Astrocyte (in vitro differentiated cells and primary cell): Measurements from ENCODE around the gene ROR2. TPM values are rescaled to one million over a fixed set of nuclear protein-coding genes. Genes with fewer than 3 reads are reported as not detected.
"Not testable (repeated sequence)": the region's sequence is repeated elsewhere in the genome, so short reads cannot be mapped to it uniquely, and the experiment has no call there.

ENCODE experiments used
- DNase-seq: peaks from one replicate; pipeline ENCODE4 v3.0.0-alpha.2; 2010; ENCODE audit warnings: low read depth
- FAIRE-seq: peaks from 2 replicates; lab custom pipeline; 2011; peaks lifted over from hg19 to GRCh38; lab: Jason Lieb, UNC
- H2AFZ ChIP-seq: 2 replicates; pipeline ENCODE4 v1.6.0; 2012; ENCODE audit warnings: low read depth, low read length, inconsistent platforms
- H3K27ac ChIP-seq: 2 replicates; pipeline ENCODE4 v1.5.1; 2011; ENCODE audit warnings: low read depth, low read length, inconsistent platforms
- H3K27me3 ChIP-seq: 2 replicates; pipeline ENCODE4 v1.6.0; 2011; ENCODE audit warnings: low read length, inconsistent platforms; ENCODE audit not compliant: insufficient read depth
- H3K36me3 ChIP-seq: 2 replicates; pipeline ENCODE4 v1.5.1; 2011; ENCODE audit warnings: low read length, inconsistent platforms; ENCODE audit not compliant: insufficient read depth
- H3K4me1 ChIP-seq: 2 replicates; pipeline ENCODE4 v1.5.1; 2011; ENCODE audit warnings: low read length, inconsistent platforms; ENCODE audit not compliant: insufficient read depth
- H3K4me2 ChIP-seq: 2 replicates; pipeline ENCODE4 v1.6.0; 2012; ENCODE audit warnings: low read length, inconsistent platforms
- H3K4me3 ChIP-seq: 2 replicates; pipeline ENCODE4 v1.5.1; 2011; ENCODE audit warnings: low read depth, mild to moderate bottlenecking, low read length, inconsistent platforms; ENCODE audit not compliant: insufficient read depth
- H3K79me2 ChIP-seq: 2 replicates; pipeline ENCODE4 v1.6.0; 2012; ENCODE audit warnings: mild to moderate bottlenecking, low read length, inconsistent platforms; ENCODE audit not compliant: insufficient read depth
- H3K9ac ChIP-seq: 2 replicates; pipeline ENCODE4 v1.6.0; 2012; ENCODE audit warnings: mild to moderate bottlenecking, low read length, inconsistent platforms
- H3K9me3 ChIP-seq: 2 replicates; pipeline ENCODE4 v1.5.1; 2012; ENCODE audit warnings: low read depth, mild to moderate bottlenecking, low read length, inconsistent platforms; ENCODE audit not compliant: insufficient read depth
- H4K20me1 ChIP-seq: 2 replicates; pipeline ENCODE4 v1.6.0; 2012; ENCODE audit warnings: low read length, inconsistent platforms; ENCODE audit not compliant: insufficient read depth
- H3K27ac Mint-ChIP-seq: one replicate; pipeline ENCODE4 v1.8.0; 2021; ENCODE audit warnings: mild to moderate bottlenecking, mixed read lengths; ENCODE audit not compliant: unreplicated experiment
- H3K27me3 Mint-ChIP-seq: one replicate; pipeline ENCODE4 v1.8.0; 2021; ENCODE audit warnings: low read depth, mixed read lengths; ENCODE audit not compliant: unreplicated experiment
- H3K36me3 Mint-ChIP-seq: one replicate; pipeline ENCODE4 v1.8.0; 2021; ENCODE audit warnings: low read depth, mixed read lengths; ENCODE audit not compliant: unreplicated experiment
- H3K4me1 Mint-ChIP-seq: one replicate; pipeline ENCODE4 v1.8.0; 2021; ENCODE audit warnings: low read depth, mixed read lengths; ENCODE audit not compliant: unreplicated experiment
- H3K4me3 Mint-ChIP-seq: one replicate; pipeline ENCODE4 v1.8.0; 2021; ENCODE audit warnings: mild to moderate bottlenecking, moderate library complexity, mixed read lengths; ENCODE audit not compliant: unreplicated experiment
- H3K9me3 Mint-ChIP-seq: one replicate; pipeline ENCODE4 v1.8.0; 2021; ENCODE audit warnings: mild to moderate bottlenecking, mixed read lengths; ENCODE audit not compliant: unreplicated experiment
- CTCF ChIP-seq: IDR thresholded peaks from 2 replicates; pipeline ENCODE4 v1.5.1; 2011; ENCODE audit warnings: low read depth, mild to moderate bottlenecking, inconsistent platforms, low read length, moderate library complexity; ENCODE audit not compliant: insufficient read depth
- EZH2 ChIP-seq: IDR thresholded peaks from 2 replicates; pipeline ENCODE4 v1.6.1; 2012; ENCODE audit warnings: mild to moderate bottlenecking, low read length, inconsistent platforms; ENCODE audit not compliant: insufficient read depth
- total RNA-seq: library from RNA; stranded (reverse); gene quantifications from 2 replicates; pipeline ENCODE4 v1.2.1, GENCODE V29; 2021

The ROR2 gene
- total RNA-seq, 1 donor from 2014 or later = 4.9 TPM

- Histone ChIP-seq H3K9ac (no peak overlapping the region), H3K79me2 (no peaks in the 10 kb centered on the region), H3K4me2 (no peak overlapping the region), H3K4me1 (no peaks in the 10 kb centered on the region), H3K27me3 (peaks cover 8% of the 10 kb centered on the region), H3K36me3 (no peaks in the 10 kb centered on the region), H3K4me3 (no peak overlapping the region), H3K9me3 (no peaks in the 10 kb centered on the region), H2AFZ (no peak overlapping the region), H4K20me1 (no peaks in the 10 kb centered on the region), H3K27ac (no peak overlapping the region)
- DNase-seq = no peak
- TF ChIP-seq EZH2 (no peak), CTCF (no peak)
- Mint-ChIP-seq H3K4me1 (peaks cover 25% of the 10 kb centered on the region), H3K27ac (no peak overlapping the region), H3K27me3 (peaks cover 5% of the 10 kb centered on the region), H3K4me3 (no peak overlapping the region), H3K9me3 (no peaks in the 10 kb centered on the region), H3K36me3 (no peaks in the 10 kb centered on the region)
- no peak for FAIRE-seq
Measured at GRCh38 chr9:91802391-91802790, 147.6 kb downstream of the ROR2 start.

- Mint-ChIP-seq H3K9me3 (no peaks in the 10 kb centered on the region), H3K4me1 (peaks cover 25% of the 10 kb centered on the region), H3K27me3 (peaks cover 3% of the 10 kb centered on the region), H3K4me3 (no peak overlapping the region), H3K27ac (no peak overlapping the region), H3K36me3 (no peaks in the 10 kb centered on the region)
- Histone ChIP-seq H3K79me2 (no peaks in the 10 kb centered on the region), H3K4me3 (no peak overlapping the region), H3K9ac (no peak overlapping the region), H3K27ac (no peak overlapping the region), H3K4me2 (no peak overlapping the region), H3K36me3 (no peaks in the 10 kb centered on the region), H2AFZ (no peak overlapping the region), H3K27me3 (peaks cover 5% of the 10 kb centered on the region), H3K4me1 (no peaks in the 10 kb centered on the region), H3K9me3 (no peaks in the 10 kb centered on the region), H4K20me1 (no peaks in the 10 kb centered on the region)
- DNase-seq = no peak
- TF ChIP-seq EZH2 (no peak), CTCF (no peak)
- FAIRE-seq = no peak
Measured at GRCh38 chr9:91800473-91801030, 149.5 kb downstream of the ROR2 start.

GRCh38 chr9:91799113-91799744 lies 150.8 kb downstream of the ROR2 start:
- no peaks in the 10 kb centered on the region for H3K4me1 ChIP-seq
- peaks cover 22% of the 10 kb centered on the region for H3K4me1 Mint-ChIP-seq
- H3K9ac ChIP-seq = no peak overlapping the region
- H3K9me3 ChIP-seq = no peaks in the 10 kb centered on the region
- H3K4me3 Mint-ChIP-seq = no peak overlapping the region
- no peak overlapping the region for H3K4me2 ChIP-seq
- H3K27me3 ChIP-seq = peaks cover 5% of the 10 kb centered on the region
- DNase-seq (no peak), FAIRE-seq (no peak)
- H3K4me3 ChIP-seq = no peak overlapping the region
- no peaks in the 10 kb centered on the region for H3K36me3 Mint-ChIP-seq
- H3K36me3 ChIP-seq = no peaks in the 10 kb centered on the region
- H3K27ac ChIP-seq = no peak overlapping the region
- H3K79me2 ChIP-seq = no peaks in the 10 kb centered on the region
- TF ChIP-seq EZH2 (no peak), CTCF (no peak)
- H3K27me3 Mint-ChIP-seq = no peaks in the 10 kb centered on the region
- H4K20me1 ChIP-seq = no peaks in the 10 kb centered on the region
- H3K9me3 Mint-ChIP-seq = no peaks in the 10 kb centered on the region
- no peak overlapping the region for H3K27ac Mint-ChIP-seq
- no peak overlapping the region for H2AFZ ChIP-seq

- H3K4me1 ChIP-seq, H3K9ac ChIP-seq, H3K27me3 ChIP-seq, H3K27me3 Mint-ChIP-seq, H3K27ac ChIP-seq, H3K9me3 Mint-ChIP-seq, H3K79me2 ChIP-seq, H3K36me3 ChIP-seq, H3K4me3 Mint-ChIP-seq, H4K20me1 ChIP-seq, H2AFZ ChIP-seq, H3K27ac Mint-ChIP-seq, FAIRE-seq, H3K4me3 ChIP-seq, DNase-seq, H3K36me3 Mint-ChIP-seq, H3K4me2 ChIP-seq, H3K9me3 ChIP-seq: not testable (repeated sequence)
- H3K4me1 Mint-ChIP-seq = peaks cover 18% of the 10 kb centered on the region
Measured at GRCh38 chr9:91798273-91799112, 151.5 kb downstream of the ROR2 start.
